SK-N-SH (cell line): ENCODE data around the gene WRAP73. TPM values are rescaled to one million over a fixed set of nuclear protein-coding genes. Genes with fewer than 3 reads are reported as not detected.

Experiments used
- CTCF ChIA-PET: fragments of 300-600, 350-600 bp; formaldehyde crosslinking; extraction: SDS; loops from one replicate; lab custom pipeline; 2021; lab: Yijun Ruan, JAX
- POLR2A ChIA-PET: fragments of 350-600 bp; sonication (Branson Sonifier 250); formaldehyde crosslinking; extraction: SDS; loops from one replicate; lab custom pipeline; 2020; ENCODE audit warnings: antibody characterized with exemption, inconsistent platforms; lab: Yijun Ruan, JAX
- DNase-seq: peaks from one replicate; pipeline ENCODE4 v3.0.0; 2012
- H2AFZ ChIP-seq: fragments of 200-600 bp; sonication (generic); 2 replicates; pipeline ENCODE4 v1.8.1; 2016; ENCODE audit warnings: antibody characterized with exemption, mild to moderate bottlenecking, low read depth
- H3F3A ChIP-seq: fragments of 200-600 bp; sonication (generic); replicated peaks from 2 replicates; pipeline ENCODE3; 2016; ENCODE audit warnings: antibody characterized with exemption, mild to moderate bottlenecking; ENCODE audit not compliant: insufficient read depth
- H3K27ac ChIP-seq, 2 experiments: fragments of 200-500 bp in 1 of 2; fragments of 200-600 bp in 1 of 2; sonication (Bioruptor generic) in 1 of 2; sonication (generic), shearing (Covaris generic) in 1 of 2; 2 replicates each; pipeline versions ENCODE4 v1.5.1 to v1.6.1; 2014 to 2016; ENCODE audit warnings: low read depth in 2 of 2, inconsistent platforms in 1 of 2, low read length in 1 of 2, mild to moderate bottlenecking in 1 of 2, mixed read lengths in 1 of 2
- H3K27me3 ChIP-seq: fragments of 200-600 bp; sonication (generic), shearing (Covaris generic); 2 replicates; pipeline ENCODE4 v1.6.1; 2016; ENCODE audit warnings: mixed run types; ENCODE audit not compliant: insufficient read depth
- H3K36me3 ChIP-seq, 2 experiments: fragments of 200-500 bp in 1 of 2; fragments of 200-600 bp in 1 of 2; sonication (Bioruptor generic) in 1 of 2; sonication (generic) in 1 of 2; replicated peaks in 1 of 2; 2 replicates each; pipeline versions ENCODE3 to v1.5.1; 2014 to 2016; ENCODE audit warnings: low read length in 1 of 2, mild to moderate bottlenecking in 1 of 2; ENCODE audit not compliant: insufficient read depth in 2 of 2, control insufficient read depth in 1 of 2
- H3K4me1 ChIP-seq, 2 experiments: fragments of 200-500 bp in 1 of 2; fragments of 200-600 bp in 1 of 2; sonication (Bioruptor generic) in 1 of 2; sonication (generic), shearing (Covaris generic) in 1 of 2; 2 replicates each; pipeline versions ENCODE4 v1.5.1 to v1.6.1; 2014 to 2016; ENCODE audit warnings: low read depth in 1 of 2, low read length in 1 of 2, mixed run types in 1 of 2; ENCODE audit not compliant: insufficient read depth in 2 of 2, control insufficient read depth in 1 of 2
- H3K4me2 ChIP-seq: fragments of 200-600 bp; sonication (generic), shearing (Covaris generic); 2 replicates; pipeline ENCODE4 v1.6.1; 2017; ENCODE audit warnings: mixed run types
- H3K4me3 ChIP-seq, 2 experiments: fragments of 200-500 bp in 1 of 2; fragments of 200-600 bp in 1 of 2; sonication (Bioruptor generic) in 1 of 2; sonication (generic), shearing (Covaris generic) in 1 of 2; 2 replicates each; pipeline versions ENCODE4 v1.5.1 to v1.8.1; 2014 to 2016; ENCODE audit warnings: low read depth in 2 of 2, inconsistent platforms in 1 of 2, low read length in 1 of 2, mild to moderate bottlenecking in 1 of 2, mixed read lengths in 1 of 2, moderate library complexity in 1 of 2
- H3K79me2 ChIP-seq: fragments of 200-600 bp; sonication (generic); 2 replicates; pipeline ENCODE4 v1.8.1; 2017; ENCODE audit warnings: mild to moderate bottlenecking; ENCODE audit not compliant: insufficient read depth
- H3K9ac ChIP-seq: fragments of 200-600 bp; sonication (generic); 2 replicates; pipeline ENCODE4 v1.6.1; 2017; ENCODE audit warnings: mixed run types
- H3K9me2 ChIP-seq: fragments of 200-600 bp; sonication (generic); 2 replicates; pipeline ENCODE4 v1.6.1; 2017; ENCODE audit warnings: mixed run types
- H3K9me3 ChIP-seq: fragments of 200-600 bp; sonication (generic); 2 replicates; pipeline ENCODE4 v1.6.1; 2017; ENCODE audit warnings: mixed run types, mild to moderate bottlenecking, moderate library complexity
- H4K20me1 ChIP-seq: fragments of 200-600 bp; sonication (generic); 2 replicates; pipeline ENCODE4 v1.6.1; 2017; ENCODE audit warnings: mild to moderate bottlenecking, mixed run types; ENCODE audit not compliant: insufficient read depth
- EP300 ChIP-seq, 2 experiments: IDR thresholded peaks; 2 replicates each; pipeline versions ENCODE4 v1.4.0 to v1.6.1; 2012; ENCODE audit warnings: borderline replicate concordance in 1 of 2, low read depth in 1 of 2, low read length in 1 of 2
- FOXJ3 ChIP-seq: sonication (generic); formaldehyde crosslinking; IDR thresholded peaks from 2 replicates; pipeline ENCODE4 v1.5.1; 2020; ENCODE audit warnings: mild to moderate bottlenecking, missing genetic modification reagents
- FOXM1 ChIP-seq: IDR thresholded peaks from 2 replicates; pipeline ENCODE4 v1.4.0; 2012; ENCODE audit warnings: low read depth, mild to moderate bottlenecking
- GABPA ChIP-seq: IDR thresholded peaks from 2 replicates; pipeline ENCODE4 v1.4.0; 2012; ENCODE audit warnings: low read depth, mild to moderate bottlenecking
- GATA2 ChIP-seq: sonication (generic); formaldehyde crosslinking; IDR thresholded peaks from 2 replicates; pipeline ENCODE4 v1.5.0; 2020; ENCODE audit warnings: mild to moderate bottlenecking, missing genetic modification reagents
- IRF3 ChIP-seq: fragments of 150-350 bp; IDR thresholded peaks from 2 replicates; pipeline ENCODE4 v1.6.1; 2016; ENCODE audit warnings: mild to moderate bottlenecking, low read depth, low read length
- JUND ChIP-seq: IDR thresholded peaks from 2 replicates; pipeline ENCODE4 v1.4.0; 2012
- POLR2AphosphoS5 ChIP-seq: IDR thresholded peaks from 2 replicates; pipeline ENCODE4 v1.6.1; 2012; ENCODE audit warnings: low read depth, low read length
- RFX5 ChIP-seq: IDR thresholded peaks from 2 replicates; pipeline ENCODE4 v1.6.1; 2012; ENCODE audit warnings: mild to moderate bottlenecking, improper control_type of control experiment, low read length
- RXRA ChIP-seq: IDR thresholded peaks from 2 replicates; pipeline ENCODE4 v1.4.0; 2012; ENCODE audit warnings: low read depth, mild to moderate bottlenecking, borderline replicate concordance
- SMC3 ChIP-seq: IDR thresholded peaks from 2 replicates; pipeline ENCODE4 v1.6.1; 2012; ENCODE audit warnings: low read depth, low read length, improper control_type of control experiment
- TAF1 ChIP-seq: IDR thresholded peaks from 2 replicates; pipeline ENCODE4 v1.6.1; 2012; ENCODE audit warnings: low read depth, mild to moderate bottlenecking, low read length, moderate library complexity, borderline replicate concordance
- WGBS: methylation state at CpG from one replicate; pipeline ENCODE4 v1.1.6; 2017; ENCODE audit warnings: low lambda C conversion rate; 5-methylcytosine and 5-hydroxymethylcytosine counted together
- polyA plus RNA-seq, 3 experiments: library from polyadenylated mRNA; depleted of rRNA; stranded (reverse); fragments of >200 nt; gene quantifications; 2 replicates each; pipeline ENCODE4 v1.2.3, GENCODE V29; 2012

WRAP73 gene
- polyA plus RNA-seq, 1 of the 3 experiments (the other 2 are of a cell fraction): 61.9 TPM

DNA sequence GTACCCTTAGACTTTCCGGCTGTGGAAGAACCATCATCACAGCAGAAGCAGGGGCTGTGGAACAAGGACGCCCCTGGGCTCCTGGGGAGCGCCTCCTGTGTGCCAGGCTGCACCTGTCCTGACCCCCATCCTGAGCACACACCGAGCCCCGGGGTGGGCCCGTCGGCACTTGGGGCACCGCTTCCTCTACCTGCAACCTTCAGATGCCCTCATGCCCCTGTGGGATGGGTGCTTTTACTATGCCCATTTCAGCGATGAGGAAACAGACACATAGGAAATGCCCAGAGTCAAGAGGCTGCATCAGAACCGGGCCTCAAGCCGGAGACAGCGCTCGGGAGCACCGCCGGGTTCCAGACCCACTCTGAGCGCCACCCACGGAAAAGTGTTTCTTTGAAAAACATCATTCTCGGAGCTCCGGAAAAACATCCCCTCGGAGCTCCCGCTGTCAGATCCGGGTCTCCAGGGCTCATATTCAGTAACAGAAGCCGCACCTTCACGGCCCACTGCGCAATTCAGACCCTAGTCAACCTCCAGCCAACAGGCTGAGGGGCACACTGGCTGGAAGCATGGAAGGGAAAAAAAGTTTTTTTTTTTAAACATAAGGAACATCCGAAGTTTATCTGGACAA, 17.1 kb downstream of the WRAP73 start:
- POLR2A ChIA-PET: no interaction called here
- Histone ChIP-seq H3K36me3 (peaks cover 5 to 88% of the 10 kb centered on the region in 2 experiments), H2AFZ (no peak overlapping the region), H3K4me2 (no peak overlapping the region), H3K27ac (no peak overlapping the region; a peak in 1 of 4 replicates), H3K9me2 (no peaks in the 10 kb centered on the region), H3K9ac (no peak overlapping the region), H3F3A (no peaks in the 10 kb centered on the region), H3K9me3 (no peaks in the 10 kb centered on the region), H3K79me2 (no peaks in the 10 kb centered on the region), H3K4me1 (peaks cover 0 to 13% of the 10 kb centered on the region in 2 experiments; a peak in 2 of 4 replicates), H3K4me3 (no peak overlapping the region), H4K20me1 (no peaks in the 10 kb centered on the region), H3K27me3 (no peaks in the 10 kb centered on the region)
- no peak for DNase-seq
- TF ChIP-seq IRF3 (no peak), FOXM1 (no peak), JUND (no peak), RFX5 (no peak), SMC3 (no peak)
- CTCF ChIA-PET: interaction anchor here (3.3 kb wide), 1 partner anchor 180 kb away, joined by 9 read pairs; no protein-coding TSS in a partner anchor
- 95% methylated on average over 14 of the region's 26 CpGs for WGBS

- no peak for DNase-seq
- WGBS: 92% methylated on average over 11 of the region's 17 CpGs
Observed at GRCh38 chr1:3632298-3632697, 17.6 kb downstream of the WRAP73 start.

More at GRCh38 chr1:3632298-3632697, 17.6 kb downstream of the WRAP73 start:
- no peaks in the 10 kb centered on the region for H3K9me3 ChIP-seq
- CTCF ChIA-PET: interaction anchor here (3.3 kb wide), 1 partner anchor 179 kb away, joined by 9 read pairs; no protein-coding TSS in a partner anchor
- TF ChIP-seq GABPA: no peak
- TF ChIP-seq IRF3: no peak
- no peak for TF ChIP-seq RXRA
- no peak for TF ChIP-seq POLR2AphosphoS5
- TF ChIP-seq TAF1: no peak
- TF ChIP-seq GATA2 (CRISPR knock-in tag): no peak
- no peak for TF ChIP-seq EP300 (IDR thresholded peaks at IDR 0.05; ENCODE audit: borderline replicate concordance in 1 of 2, low read depth in 1 of 2, low read length in 1 of 2)
- TF ChIP-seq FOXJ3 (CRISPR knock-in tag): no peak
- TF ChIP-seq, all 33 proteins: peak for 0
- no peak overlapping the region for H3K4me3 ChIP-seq
- peaks cover 5 to 88% of the 10 kb centered on the region in 2 experiments for H3K36me3 ChIP-seq
- no peak overlapping the region for H3K4me2 ChIP-seq
- H4K20me1 ChIP-seq: no peaks in the 10 kb centered on the region
- H3K9me2 ChIP-seq: no peaks in the 10 kb centered on the region
- H2AFZ ChIP-seq: no peak overlapping the region
- POLR2A ChIA-PET: no interaction called here
- no peak overlapping the region for H3K9ac ChIP-seq
- no peaks in the 10 kb centered on the region for H3K27me3 ChIP-seq
- no peaks in the 10 kb centered on the region for H3K79me2 ChIP-seq
- H3K27ac ChIP-seq: no peak overlapping the region
- no peaks in the 10 kb centered on the region for H3F3A ChIP-seq
- H3K4me1 ChIP-seq: peaks cover 0 to 18% of the 10 kb centered on the region in 2 experiments; a peak in 2 of 4 replicates
